ENCODE results near the gene HCFC1R1. TPM values are rescaled to one million over a fixed set of nuclear protein-coding genes. Genes with fewer than 3 reads are reported as not detected.
"Not testable (repeated sequence)": the region's sequence is repeated elsewhere in the genome, so short reads cannot be mapped to it uniquely, and the experiment has no call there.

HCFC1R1 gene
- total RNA-seq, 6 experiments from 2014 or later: 9.7 to 14.6 (median 12.1) TPM

- Histone ChIP-seq H3K27me3 (no peaks in the 10 kb centered on the region), H3K9me3 (no peaks in the 10 kb centered on the region), H3K36me3 (peaks cover 0 to 14% (median 5%) of the 10 kb centered on the region in 4 donors), H3K4me1 (peaks cover 0 to 10% (median 3%) of the 10 kb centered on the region in 4 donors), H3K4me3 (no peak overlapping the region), H3K27ac (no peak overlapping the region)
- TF ChIP-seq CTCF (IDR thresholded peaks at IDR 0.05) (no peak), POLR2A (IDR thresholded peaks at IDR 0.05) (no peak)
- WGBS (ENCODE audit: insufficient coverage, low coverage, low lambda C conversion rate, missing lambda C conversion rate): 90% methylated on average over 4 of the region's 9 CpGs
- DNase-seq (no peak), ATAC-seq (peak in 1 of 4 donors; percentile 7)
- intact Hi-C loops (cut with DNase I): no loop called here
These were observed 46.9 kb upstream of the HCFC1R1 start for GRCh38 chr16:3070608-3071111.

- ATAC-seq; intact Hi-C loops (cut with DNase I); DNase-seq; H3K9me3 ChIP-seq; H3K27ac ChIP-seq; H3K27me3 ChIP-seq; H3K4me3 ChIP-seq: not testable (repeated sequence)
- 94% methylated on average over 2 of the region's 11 CpGs for WGBS (ENCODE audit: insufficient coverage, low coverage, low lambda C conversion rate, missing lambda C conversion rate)
- Histone ChIP-seq H3K4me1 (peaks cover 0 to 17% (median 3%) of the 10 kb centered on the region in 4 donors), H3K36me3 (peaks cover 0 to 14% (median 5%) of the 10 kb centered on the region in 4 donors)
These were observed 45.4 kb upstream of the HCFC1R1 start for GRCh38 chr16:3069146-3069545.

GRCh38 chr16:3068487-3068886, 44.7 kb upstream of the HCFC1R1 start:
- WGBS (ENCODE audit: insufficient coverage, low coverage, low lambda C conversion rate, missing lambda C conversion rate): 80% methylated on average over 1 of the region's 4 CpGs
- Histone ChIP-seq H3K27me3 (no peaks in the 10 kb centered on the region), H3K36me3 (peaks cover 0 to 14% (median 5%) of the 10 kb centered on the region in 4 donors), H3K27ac (no peak overlapping the region), H3K4me3 (peak overlapping the region in 1 of 3 donors; percentile 72), H3K9me3 (no peaks in the 10 kb centered on the region), H3K4me1 (peaks cover 0 to 17% (median 3%) of the 10 kb centered on the region in 4 donors)
- intact Hi-C loops (cut with DNase I): no loop called here
- no peak for DNase-seq
- no peak for ATAC-seq
- TF ChIP-seq POLR2A (IDR thresholded peaks at IDR 0.05) (no peak), CTCF (IDR thresholded peaks at IDR 0.05) (no peak)

- ATAC-seq (no peak), DNase-seq (no peak)
- peak overlapping the region; percentile 96 to 97 (median 97) for H3K27ac ChIP-seq
- H3K4me1 ChIP-seq: peaks cover 0 to 17% (median 3%) of the 10 kb centered on the region in 4 donors
- H3K27me3 ChIP-seq: no peaks in the 10 kb centered on the region
- intact Hi-C loops (cut with DNase I): no loop called here
- peaks cover 0 to 14% (median 5%) of the 10 kb centered on the region in 4 donors for H3K36me3 ChIP-seq
- TF ChIP-seq POLR2A (IDR thresholded peaks at IDR 0.05) (no peak), CTCF (IDR thresholded peaks at IDR 0.05) (no peak)
- no CpG with 5 or more reads among the region's 7 CpGs for WGBS (ENCODE audit: insufficient coverage, low coverage, low lambda C conversion rate, missing lambda C conversion rate)
- peak overlapping the region; percentile 65 to 72 (median 66) for H3K4me3 ChIP-seq
- H3K9me3 ChIP-seq: no peaks in the 10 kb centered on the region
These were observed 42.7 kb upstream of the HCFC1R1 start for GRCh38 chr16:3066440-3066748.

- peak overlapping the region; percentile 96 to 97 (median 97) for H3K27ac ChIP-seq
- H3K9me3 ChIP-seq: no peaks in the 10 kb centered on the region
- peak overlapping the region; percentile 65 to 72 (median 66) for H3K4me3 ChIP-seq
- TF ChIP-seq CTCF (IDR thresholded peaks at IDR 0.05) (no peak), POLR2A (IDR thresholded peaks at IDR 0.05) (no peak)
- H3K27me3 ChIP-seq: no peaks in the 10 kb centered on the region
- peak in 1 of 3 donors; percentile 71 for DNase-seq
- peak; percentile 6 to 53 (median 49) for ATAC-seq
- peaks cover 0 to 14% (median 5%) of the 10 kb centered on the region in 4 donors for H3K36me3 ChIP-seq
- 20% methylated on average over 16 of the region's 26 CpGs for WGBS (ENCODE audit: insufficient coverage, low coverage, low lambda C conversion rate, missing lambda C conversion rate)
- peaks cover 0 to 17% (median 3%) of the 10 kb centered on the region in 4 donors for H3K4me1 ChIP-seq
- intact Hi-C loops (cut with DNase I): no loop called here
These were observed 42.1 kb upstream of the HCFC1R1 start for GRCh38 chr16:3065742-3066439.
